GM21447 (cell line): Measurements from ENCODE around the gene CAPN9.
"Not testable (repeated sequence)": the region's sequence is repeated elsewhere in the genome, so short reads cannot be mapped to it uniquely, and the experiment has no call there.

ENCODE experiments used
- ATAC-seq: cut with Tn5 transposase; IDR thresholded peaks from one replicate; pipeline ENCODE4 v1.9.1; 2021; ENCODE audit not compliant: unreplicated experiment

The CAPN9 gene

GRCh38 chr1:230747127-230747730 is at the start of gene CAPN9:
TSS of gene CAPN9 (plus strand) at chr1:230747388. CDS start at chr1:230747497, 109 bp downstream.
- ATAC-seq: no peak

- ATAC-seq: no peak
Observed at GRCh38 chr1:230698130-230698529, 49.1 kb upstream of the CAPN9 start.

- ATAC-seq: not testable (repeated sequence)
Observed at GRCh38 chr1:230698964-230699363, 48.2 kb upstream of the CAPN9 start.

- no peak for ATAC-seq
Observed at GRCh38 chr1:230699716-230700115, 47.5 kb upstream of the CAPN9 start.

GRCh38 chr1:230700132-230700531 is 47.1 kb upstream of the CAPN9 start:
- ATAC-seq: no peak

- ATAC-seq: no peak
Observed at GRCh38 chr1:230701434-230701833, 45.8 kb upstream of the CAPN9 start.

GRCh38 chr1:230701895-230702768 is 45.1 kb upstream of the CAPN9 start:
- no peak for ATAC-seq

- no peak for ATAC-seq
Observed at GRCh38 chr1:230702934-230703678, 44.1 kb upstream of the CAPN9 start.

- ATAC-seq: no peak
Observed at GRCh38 chr1:230703679-230704385, 43.4 kb upstream of the CAPN9 start.

- no peak for ATAC-seq
Observed at GRCh38 chr1:230704830-230705229, 42.4 kb upstream of the CAPN9 start.

- no peak for ATAC-seq
Observed at GRCh38 chr1:230705289-230706019, 41.7 kb upstream of the CAPN9 start.

GRCh38 chr1:230706020-230706699 is 41.0 kb upstream of the CAPN9 start:
- ATAC-seq: no peak

- ATAC-seq: no peak
Observed at GRCh38 chr1:230706887-230707731, 40.1 kb upstream of the CAPN9 start.

- ATAC-seq: no peak
Observed at GRCh38 chr1:230707732-230708630, 39.2 kb upstream of the CAPN9 start.

GRCh38 chr1:230708631-230709580 is 38.3 kb upstream of the CAPN9 start:
- no peak for ATAC-seq

GRCh38 chr1:230709619-230710542 is 37.3 kb upstream of the CAPN9 start:
- no peak for ATAC-seq
